SH-SY5Y (cell line): ENCODE results near the gene FZD10.

ENCODE experiments used
- GATA2 ChIP-seq: IDR thresholded peaks from 2 replicates; pipeline ENCODE4 v1.6.1; 2011; ENCODE audit warnings: mild to moderate bottlenecking, low read depth, low read length
- GATA3 ChIP-seq: IDR thresholded peaks from 2 replicates; pipeline ENCODE4 v1.6.1; 2011; ENCODE audit warnings: low read depth, mild to moderate bottlenecking, low read length, moderate library complexity

Gene FZD10

GRCh38 chr12:130169924-130170323 is 7.7 kb downstream of the FZD10 start:
- TF ChIP-seq GATA3 (no peak), GATA2 (no peak)

GRCh38 chr12:130170611-130171010 is 8.3 kb downstream of the FZD10 start:
- TF ChIP-seq GATA2 (no peak), GATA3 (no peak)

GRCh38 chr12:130177635-130178242 is 15.5 kb downstream of the FZD10 start:
- TF ChIP-seq GATA2, result no peak
- TF ChIP-seq GATA3, result no peak

GRCh38 chr12:130178282-130178681 is 16.0 kb downstream of the FZD10 start:
- TF ChIP-seq GATA2 (no peak), GATA3 (no peak)

- no peak for TF ChIP-seq GATA3
- no peak for TF ChIP-seq GATA2
Observed at GRCh38 chr12:130179191-130179590, 16.9 kb downstream of the FZD10 start.

- TF ChIP-seq GATA2, result no peak
- no peak for TF ChIP-seq GATA3
Observed at GRCh38 chr12:130179621-130180020, 17.4 kb downstream of the FZD10 start.

GRCh38 chr12:130181211-130181610 is 18.9 kb downstream of the FZD10 start:
- TF ChIP-seq GATA2 (no peak), GATA3 (no peak)

- TF ChIP-seq GATA2 (no peak), GATA3 (no peak)
Observed at GRCh38 chr12:130183585-130184370, 21.5 kb downstream of the FZD10 start.

GRCh38 chr12:130184404-130185090 is 22.3 kb downstream of the FZD10 start:
- TF ChIP-seq GATA2, result no peak
- no peak for TF ChIP-seq GATA3

- TF ChIP-seq GATA2 (no peak), GATA3 (no peak)
Observed at GRCh38 chr12:130185455-130186391, 23.5 kb downstream of the FZD10 start.

- TF ChIP-seq GATA3 (no peak), GATA2 (no peak)
Observed at GRCh38 chr12:130186651-130187268, 24.5 kb downstream of the FZD10 start.

- TF ChIP-seq GATA2, result no peak
- TF ChIP-seq GATA3, result no peak
Observed at GRCh38 chr12:130192642-130193345, 30.5 kb downstream of the FZD10 start.

GRCh38 chr12:130194154-130194553 is 31.9 kb downstream of the FZD10 start:
- no peak for TF ChIP-seq GATA3
- TF ChIP-seq GATA2, result no peak
